ENCODE measurements around the gene SPOCK1. TPM values are rescaled to one million over a fixed set of nuclear protein-coding genes. Genes with fewer than 3 reads are reported as not detected.

The SPOCK1 gene
- total and polyA plus RNA-seq, 2 of the 4 experiments (the other 2 are of a cell fraction), result 5.0 to 20.3 TPM

DNA sequence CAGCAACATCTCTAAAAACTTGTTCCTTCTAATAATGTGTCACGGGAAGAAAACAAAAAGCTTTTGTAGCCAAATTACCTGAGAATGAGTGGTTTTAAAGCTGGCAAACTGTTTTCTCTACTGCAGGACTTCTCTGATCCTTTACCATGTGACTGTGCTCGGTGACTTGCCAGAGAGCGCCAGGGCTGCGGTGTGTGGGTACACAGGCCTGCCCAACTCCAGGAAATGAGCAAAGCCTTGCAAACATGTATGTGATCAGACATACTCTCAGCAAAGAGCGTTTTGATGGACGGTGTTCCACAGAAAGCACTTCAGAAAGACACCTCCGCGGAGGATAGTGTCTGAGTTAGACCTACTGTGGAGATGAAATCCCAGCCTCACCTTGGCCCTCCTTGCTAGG is 157.3 kb downstream of the SPOCK1 start:
- ChIA-PET CTCF (interaction anchor here (1.1 kb wide), 1 partner anchor 21 kb away, joined by 3 read pairs; no protein-coding TSS in a partner anchor), POLR2A (ENCODE audit: unreplicated experiment) (no interaction called here)
- no peak overlapping the region for H2BK5ac ChIP-seq (ENCODE audit: low read depth, low read length, poor library complexity, severe bottlenecking)
- H3K9me1 ChIP-seq (ENCODE audit: insufficient read depth, low read length), result no peaks in the 10 kb centered on the region
- no peak overlapping the region for H3K27ac ChIP-seq (ENCODE audit: insufficient read depth, low read length)
- TF ChIP-seq MAFK (IDR thresholded peaks at IDR 0.05; ENCODE audit: low read depth, low read length) (no peak), BHLHE40 (IDR thresholded peaks at IDR 0.05; ENCODE audit: low read depth, low read length) (no peak), SMC3 (IDR thresholded peaks at IDR 0.05; ENCODE audit: low read depth, low read length) (no peak), MAZ (IDR thresholded peaks at IDR 0.05; ENCODE audit: borderline replicate concordance, low read depth, low read length) (no peak), RFX5 (IDR thresholded peaks at IDR 0.05; ENCODE audit: low read depth, low read length) (no peak), RAD21 (IDR thresholded peaks at IDR 0.05; ENCODE audit: low read length) (no peak), CHD1 (IDR thresholded peaks at IDR 0.05; ENCODE audit: low read depth, low read length) (no peak)
- TF ChIP-seq, protein P1, sequence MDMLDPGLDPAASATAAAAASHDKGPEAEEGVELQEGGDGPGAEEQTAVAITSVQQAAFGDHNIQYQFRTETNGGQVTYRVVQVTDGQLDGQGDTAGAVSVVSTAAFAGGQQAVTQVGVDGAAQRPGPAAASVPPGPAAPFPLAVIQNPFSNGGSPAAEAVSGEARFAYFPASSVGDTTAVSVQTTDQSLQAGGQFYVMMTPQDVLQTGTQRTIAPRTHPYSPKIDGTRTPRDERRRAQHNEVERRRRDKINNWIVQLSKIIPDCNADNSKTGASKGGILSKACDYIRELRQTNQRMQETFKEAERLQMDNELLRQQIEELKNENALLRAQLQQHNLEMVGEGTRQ (IDR thresholded peaks at IDR 0.05; ENCODE audit: low read depth, low read length), result no peak
- TF ChIP-seq, protein P2, sequence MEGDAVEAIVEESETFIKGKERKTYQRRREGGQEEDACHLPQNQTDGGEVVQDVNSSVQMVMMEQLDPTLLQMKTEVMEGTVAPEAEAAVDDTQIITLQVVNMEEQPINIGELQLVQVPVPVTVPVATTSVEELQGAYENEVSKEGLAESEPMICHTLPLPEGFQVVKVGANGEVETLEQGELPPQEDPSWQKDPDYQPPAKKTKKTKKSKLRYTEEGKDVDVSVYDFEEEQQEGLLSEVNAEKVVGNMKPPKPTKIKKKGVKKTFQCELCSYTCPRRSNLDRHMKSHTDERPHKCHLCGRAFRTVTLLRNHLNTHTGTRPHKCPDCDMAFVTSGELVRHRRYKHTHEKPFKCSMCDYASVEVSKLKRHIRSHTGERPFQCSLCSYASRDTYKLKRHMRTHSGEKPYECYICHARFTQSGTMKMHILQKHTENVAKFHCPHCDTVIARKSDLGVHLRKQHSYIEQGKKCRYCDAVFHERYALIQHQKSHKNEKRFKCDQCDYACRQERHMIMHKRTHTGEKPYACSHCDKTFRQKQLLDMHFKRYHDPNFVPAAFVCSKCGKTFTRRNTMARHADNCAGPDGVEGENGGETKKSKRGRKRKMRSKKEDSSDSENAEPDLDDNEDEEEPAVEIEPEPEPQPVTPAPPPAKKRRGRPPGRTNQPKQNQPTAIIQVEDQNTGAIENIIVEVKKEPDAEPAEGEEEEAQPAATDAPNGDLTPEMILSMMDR (conservative IDR thresholded peaks at IDR 0.05; ENCODE audit: low read depth, low read length), result no peak
- TF ChIP-seq, protein P3, sequence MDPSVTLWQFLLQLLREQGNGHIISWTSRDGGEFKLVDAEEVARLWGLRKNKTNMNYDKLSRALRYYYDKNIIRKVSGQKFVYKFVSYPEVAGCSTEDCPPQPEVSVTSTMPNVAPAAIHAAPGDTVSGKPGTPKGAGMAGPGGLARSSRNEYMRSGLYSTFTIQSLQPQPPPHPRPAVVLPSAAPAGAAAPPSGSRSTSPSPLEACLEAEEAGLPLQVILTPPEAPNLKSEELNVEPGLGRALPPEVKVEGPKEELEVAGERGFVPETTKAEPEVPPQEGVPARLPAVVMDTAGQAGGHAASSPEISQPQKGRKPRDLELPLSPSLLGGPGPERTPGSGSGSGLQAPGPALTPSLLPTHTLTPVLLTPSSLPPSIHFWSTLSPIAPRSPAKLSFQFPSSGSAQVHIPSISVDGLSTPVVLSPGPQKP (IDR thresholded peaks at IDR 0.05; ENCODE audit: borderline replicate concordance, low read depth, low read length), result no peak
- H2AK9ac ChIP-seq (replicated peaks; ENCODE audit: low read depth, low read length, poor library complexity), result no peak overlapping the region
- no peak overlapping the region for H3K23ac ChIP-seq (ENCODE audit: low read depth, low read length)
- 0 out of 2 replicates have a peak, but pooled peaks cover 2% of the 10 kb centered on the region for H3K27me3 ChIP-seq (ENCODE audit: control insufficient read depth, insufficient read depth, low read length)
- H3K14ac ChIP-seq (replicated peaks; ENCODE audit: low read depth, low read length), result no peak overlapping the region
- H3K36me3 ChIP-seq (ENCODE audit: control insufficient read depth, insufficient read depth, low read length), result no peaks in the 10 kb centered on the region
- H3K4ac ChIP-seq (ENCODE audit: low read depth, low read length), result no peak overlapping the region
- H3K4me2 ChIP-seq (ENCODE audit: low read depth, low read length), result no peak overlapping the region
- H4K91ac ChIP-seq (ENCODE audit: insufficient read depth, low read depth, low read length), result no peak overlapping the region
- H4K5ac ChIP-seq (ENCODE audit: low read depth, low read length), result no peak overlapping the region
- DNase-seq, result no peak
- H2AFZ ChIP-seq (replicated peaks; ENCODE audit: low read length, poor library complexity), result no peak overlapping the region
- no peak overlapping the region for H2BK20ac ChIP-seq (ENCODE audit: low read depth, low read length)
- H2BK120ac ChIP-seq (ENCODE audit: low read depth, low read length), result no peak overlapping the region
- H3K9ac ChIP-seq (ENCODE audit: low read depth, low read length), result no peak overlapping the region
- H3K18ac ChIP-seq (ENCODE audit: low read depth, low read length), result no peak overlapping the region
- ATAC-seq (ENCODE audit: low read depth), result no peak
- BruUV-seq (replicated peaks), result no TSS peak
- no peak overlapping the region for H2AK5ac ChIP-seq (ENCODE audit: low read depth, low read length)
- H2BK15ac ChIP-seq (ENCODE audit: low read depth, low read length), result no peak overlapping the region
- no peaks in the 10 kb centered on the region for H3K79me1 ChIP-seq (ENCODE audit: low read depth in 1 of 2, low read length in 2 of 2)
- no CpG with 5 or more reads among the region's 8 CpGs for WGBS, 2 experiments (ENCODE audit: extremely low coverage in 2 of 2, insufficient read length in 1 of 2)
- dilution Hi-C loops (cut with HindIII; ENCODE audit: low sequenced_read_pairs, unreplicated experiment), result no loop called here
- H3K4me1 ChIP-seq (ENCODE audit: control insufficient read depth, insufficient read depth, low read length), result no peaks in the 10 kb centered on the region
- H3K56ac ChIP-seq (ENCODE audit: extremely low read depth, insufficient read depth, low read length), result no peak overlapping the region
- H4K8ac ChIP-seq (ENCODE audit: low read depth in 2 of 2, low read length in 2 of 2), result no peak overlapping the region
- no peaks in the 10 kb centered on the region for H4K20me1 ChIP-seq (ENCODE audit: insufficient read depth, low read length)
- in situ Hi-C loops (cut with MboI; ENCODE audit: low sequenced_read_pairs), result loop anchor here (5.0 kb wide), 1 partner anchor 160 kb away; no protein-coding TSS in a partner anchor
- intact Hi-C loops (cut with micrococcal nuclease), result no loop called here
- no peaks in the 10 kb centered on the region for H3K9me3 ChIP-seq (ENCODE audit: control insufficient read depth, insufficient read depth, low read length)
- no peak overlapping the region for H3K4me3 ChIP-seq (ENCODE audit: insufficient read depth, low read depth, low read length)

All from IMR-90 (cell line).